Uterus (tissue), 2 donors: ENCODE data around the gene SH3PXD2A.

Experiments
- POLR2A ChIP-seq, 2 donors: fragments of 450-650 bp; IDR thresholded peaks; one replicate each; pipeline ENCODE4 v1.6.1; 2016; ENCODE audit warnings: antibody characterized with exemption in 2 of 2, mild to moderate bottlenecking in 1 of 2, moderate library complexity in 1 of 2
- TF ChIP-seq, protein P1 (sequence below), 4 experiments: fragments of 200-600 bp in 2 of 4; fragments of 450-650 bp in 2 of 4; sonication (generic) in 2 of 4; IDR thresholded peaks; one replicate each; pipeline ENCODE4 v1.5.1; 2016 to 2019; ENCODE audit warnings: antibody characterized with exemption in 4 of 4, mild to moderate bottlenecking in 2 of 4, moderate library complexity in 1 of 4

DNA sequence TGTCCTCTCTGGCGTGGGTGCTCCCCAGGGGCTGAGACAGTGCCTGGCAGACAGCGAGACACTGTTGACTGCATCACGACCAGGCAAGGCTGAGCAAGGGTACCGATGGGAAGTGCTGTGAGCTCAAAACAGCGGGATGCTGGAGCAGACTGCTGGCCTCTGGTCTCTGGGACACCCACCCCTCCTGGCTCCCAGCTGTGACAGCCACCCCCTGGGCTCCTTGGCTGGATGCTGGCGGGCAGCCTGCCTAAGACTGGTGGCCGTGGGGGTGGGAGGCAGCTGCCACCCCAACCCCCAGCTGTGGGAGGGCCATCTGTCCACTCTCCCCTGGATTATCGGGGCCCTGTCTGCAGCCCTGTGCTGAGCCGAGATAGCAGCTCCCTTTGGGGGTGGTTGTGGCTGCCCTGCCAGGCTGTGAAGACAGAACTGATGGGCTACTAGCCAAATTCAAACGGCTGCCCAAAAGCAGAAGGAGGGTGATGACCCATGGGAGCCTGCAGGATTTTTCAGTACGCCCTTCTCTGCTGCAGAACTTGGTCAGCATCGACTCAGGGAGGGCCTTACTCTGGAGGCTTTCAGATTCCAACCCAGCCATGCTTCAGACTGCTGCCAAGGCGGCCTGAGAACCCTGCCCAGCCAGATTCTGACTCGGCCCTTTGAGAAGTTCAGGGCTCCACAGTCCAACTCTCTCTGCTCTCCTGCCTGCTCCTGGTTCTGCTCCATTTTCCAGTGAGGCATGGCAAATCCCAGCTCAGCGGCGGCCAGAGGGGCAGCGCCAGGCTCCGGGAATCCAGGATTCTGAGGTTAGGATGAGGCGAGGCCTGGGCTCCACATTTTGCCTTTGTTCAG is 236.6 kb downstream of the SH3PXD2A start:
- TF ChIP-seq POLR2A (IDR thresholded peaks at IDR 0.05): no peak
- TF ChIP-seq, protein P1, sequence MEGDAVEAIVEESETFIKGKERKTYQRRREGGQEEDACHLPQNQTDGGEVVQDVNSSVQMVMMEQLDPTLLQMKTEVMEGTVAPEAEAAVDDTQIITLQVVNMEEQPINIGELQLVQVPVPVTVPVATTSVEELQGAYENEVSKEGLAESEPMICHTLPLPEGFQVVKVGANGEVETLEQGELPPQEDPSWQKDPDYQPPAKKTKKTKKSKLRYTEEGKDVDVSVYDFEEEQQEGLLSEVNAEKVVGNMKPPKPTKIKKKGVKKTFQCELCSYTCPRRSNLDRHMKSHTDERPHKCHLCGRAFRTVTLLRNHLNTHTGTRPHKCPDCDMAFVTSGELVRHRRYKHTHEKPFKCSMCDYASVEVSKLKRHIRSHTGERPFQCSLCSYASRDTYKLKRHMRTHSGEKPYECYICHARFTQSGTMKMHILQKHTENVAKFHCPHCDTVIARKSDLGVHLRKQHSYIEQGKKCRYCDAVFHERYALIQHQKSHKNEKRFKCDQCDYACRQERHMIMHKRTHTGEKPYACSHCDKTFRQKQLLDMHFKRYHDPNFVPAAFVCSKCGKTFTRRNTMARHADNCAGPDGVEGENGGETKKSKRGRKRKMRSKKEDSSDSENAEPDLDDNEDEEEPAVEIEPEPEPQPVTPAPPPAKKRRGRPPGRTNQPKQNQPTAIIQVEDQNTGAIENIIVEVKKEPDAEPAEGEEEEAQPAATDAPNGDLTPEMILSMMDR (IDR thresholded peaks at IDR 0.05): no peak
